Measurements from ENCODE around the gene CST7.

DNA sequence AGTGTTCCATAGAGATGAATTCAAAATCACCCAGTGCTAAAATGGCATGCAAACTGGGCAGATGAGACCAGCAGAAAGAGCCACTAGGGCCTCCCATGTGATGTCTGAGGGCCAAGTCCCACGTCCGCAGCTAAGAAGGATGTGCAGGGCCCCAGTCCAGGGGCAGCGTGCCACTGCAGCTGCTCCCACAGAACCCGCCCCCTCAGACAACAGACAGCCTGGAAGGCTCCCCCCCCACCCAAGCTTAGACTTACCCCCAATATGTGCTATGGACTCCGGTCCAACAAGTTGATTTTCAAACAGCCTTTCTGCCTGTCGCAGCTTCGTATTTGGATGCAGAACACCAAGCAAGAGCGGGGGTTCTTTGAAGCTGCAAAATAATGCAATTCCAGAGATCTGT, 29.4 kb downstream of the CST7 start:
- TF ChIP-seq, protein P1, sequence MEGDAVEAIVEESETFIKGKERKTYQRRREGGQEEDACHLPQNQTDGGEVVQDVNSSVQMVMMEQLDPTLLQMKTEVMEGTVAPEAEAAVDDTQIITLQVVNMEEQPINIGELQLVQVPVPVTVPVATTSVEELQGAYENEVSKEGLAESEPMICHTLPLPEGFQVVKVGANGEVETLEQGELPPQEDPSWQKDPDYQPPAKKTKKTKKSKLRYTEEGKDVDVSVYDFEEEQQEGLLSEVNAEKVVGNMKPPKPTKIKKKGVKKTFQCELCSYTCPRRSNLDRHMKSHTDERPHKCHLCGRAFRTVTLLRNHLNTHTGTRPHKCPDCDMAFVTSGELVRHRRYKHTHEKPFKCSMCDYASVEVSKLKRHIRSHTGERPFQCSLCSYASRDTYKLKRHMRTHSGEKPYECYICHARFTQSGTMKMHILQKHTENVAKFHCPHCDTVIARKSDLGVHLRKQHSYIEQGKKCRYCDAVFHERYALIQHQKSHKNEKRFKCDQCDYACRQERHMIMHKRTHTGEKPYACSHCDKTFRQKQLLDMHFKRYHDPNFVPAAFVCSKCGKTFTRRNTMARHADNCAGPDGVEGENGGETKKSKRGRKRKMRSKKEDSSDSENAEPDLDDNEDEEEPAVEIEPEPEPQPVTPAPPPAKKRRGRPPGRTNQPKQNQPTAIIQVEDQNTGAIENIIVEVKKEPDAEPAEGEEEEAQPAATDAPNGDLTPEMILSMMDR (IDR thresholded peaks at IDR 0.05; ENCODE audit: low read length) = no peak
- TF ChIP-seq EZH2 (optimal IDR thresholded peaks at IDR 0.05; ENCODE audit: low read depth, low read length) = no peak
